Measurements from ENCODE around the gene MFAP3.

GRCh38 chr5:153999995-154000394 lies 38.8 kb upstream of the MFAP3 start:
- no peak for TF ChIP-seq CBX8 (IDR thresholded peaks at IDR 0.05)
- no peak for TF ChIP-seq USF2 (IDR thresholded peaks at IDR 0.05)
- TF ChIP-seq RNF2 (IDR thresholded peaks at IDR 0.05; ENCODE audit: borderline replicate concordance, low read depth): no peak
- TF ChIP-seq ZFP36 (IDR thresholded peaks at IDR 0.05; ENCODE audit: borderline replicate concordance, partially characterized antibody): no peak
- no peak for TF ChIP-seq CTCF (IDR thresholded peaks at IDR 0.05)
- no peak for TF ChIP-seq HES2 (IDR thresholded peaks at IDR 0.05)
- no peak for TF ChIP-seq BCL3 (IDR thresholded peaks at IDR 0.05)
- no peak for TF ChIP-seq FOSL2 (IDR thresholded peaks at IDR 0.05)
- TF ChIP-seq FOSL2 (CRISPR knock-in tag; IDR thresholded peaks at IDR 0.05): no peak
- TF ChIP-seq KDM1A (IDR thresholded peaks at IDR 0.05; ENCODE audit: low read depth): no peak
- TF ChIP-seq REST (IDR thresholded peaks at IDR 0.05): no peak
- no peak for TF ChIP-seq TP53 (CRISPR knock-in tag; IDR thresholded peaks at IDR 0.05)
- no peak for TF ChIP-seq ELK1 (IDR thresholded peaks at IDR 0.05; ENCODE audit: low read depth, low read length)
- TF ChIP-seq POLR2A (IDR thresholded peaks at IDR 0.05; ENCODE audit: low read length): no peak
- no peak for TF ChIP-seq MAFK (IDR thresholded peaks at IDR 0.05; ENCODE audit: partially characterized antibody)
